Activated CD4-positive, alpha-beta T cell treated with anti-CD3 and anti-CD28 coated beads, Interleukin-2, amount 50 U/mL, for 16 hours (primary cell): ENCODE data around the gene CCNY.

Experiments used
- DNase-seq: peaks from one replicate; pipeline ENCODE4 v3.0.0-alpha.2; 2020

CCNY gene

DNA sequence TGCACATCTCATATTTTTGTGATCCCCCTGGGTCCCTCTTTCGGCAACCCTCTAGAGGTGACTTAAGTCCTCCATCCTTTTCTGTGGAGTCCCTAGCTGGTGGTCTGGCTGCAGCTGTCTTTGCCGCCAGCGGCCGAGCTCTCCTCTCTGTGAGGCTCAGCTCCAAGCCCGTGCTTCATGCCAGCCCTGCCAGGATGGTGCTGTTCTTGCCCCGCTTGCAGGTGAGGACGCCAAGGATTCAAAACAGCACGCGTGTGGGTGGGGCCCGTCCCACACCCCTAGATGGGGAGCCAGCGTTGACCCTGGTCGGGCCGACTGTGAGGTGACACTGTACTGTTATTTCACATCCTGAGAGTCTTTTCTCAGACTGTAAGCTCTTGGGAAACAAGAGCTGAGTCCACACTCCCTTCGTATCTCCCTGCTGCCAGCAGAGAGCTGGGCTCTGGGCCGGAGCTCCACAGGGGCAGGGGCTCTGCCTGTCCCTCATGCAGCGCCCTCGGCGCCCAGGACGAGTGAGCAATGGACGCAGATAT is 232.2 kb downstream of the CCNY start:
- no peak for DNase-seq

DNA sequence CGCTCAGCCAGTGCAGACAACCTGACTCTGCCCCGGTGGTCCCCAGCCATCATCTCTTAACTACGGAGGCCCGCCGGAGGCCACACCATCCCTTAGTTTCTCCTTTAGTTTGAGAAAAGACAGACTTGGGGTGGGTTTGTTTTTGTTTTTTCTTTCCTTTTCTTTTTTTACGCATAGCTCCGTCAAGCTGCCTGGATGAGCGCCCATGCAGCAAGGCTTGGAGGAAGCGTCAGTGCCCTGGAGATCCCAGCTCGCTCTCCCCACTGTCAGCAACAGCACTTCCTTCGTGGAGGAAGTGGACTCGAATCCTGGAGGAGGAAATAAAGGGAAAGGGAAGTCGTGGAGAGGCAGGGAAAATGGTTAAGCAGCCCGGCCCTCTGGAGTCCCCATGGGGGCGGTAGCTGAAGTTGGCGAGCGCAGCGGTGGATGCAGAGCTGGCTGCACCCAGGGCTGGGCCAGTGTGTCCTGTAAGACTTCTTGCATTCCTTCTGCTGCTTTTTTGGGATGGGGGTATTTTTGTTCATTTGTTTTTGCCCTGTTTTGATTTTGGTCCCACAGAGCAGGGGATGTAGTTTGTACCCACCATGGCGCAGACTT is 232.9 kb downstream of the CCNY start:
- no peak for DNase-seq

DNA sequence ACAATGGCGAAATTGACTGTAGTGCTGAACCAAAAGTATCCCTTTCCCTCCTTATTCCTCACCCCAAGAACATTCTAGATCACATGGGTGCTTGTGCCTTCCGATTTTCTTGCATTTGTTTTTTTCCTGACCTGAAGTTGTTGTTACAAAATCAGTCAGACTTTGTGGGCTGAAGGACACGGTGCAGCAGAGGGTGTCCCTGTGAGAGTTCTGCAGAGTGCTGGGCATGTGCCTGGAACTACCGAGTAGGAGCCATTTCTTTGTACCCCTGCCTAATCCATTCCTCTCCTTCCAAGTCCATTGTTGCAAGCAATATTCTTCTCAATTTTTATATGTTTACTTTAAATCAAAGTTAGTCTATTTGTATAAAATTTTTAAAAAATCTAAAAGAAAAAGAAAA is 233.5 kb downstream of the CCNY start:
- DNase-seq, result no peak

DNA sequence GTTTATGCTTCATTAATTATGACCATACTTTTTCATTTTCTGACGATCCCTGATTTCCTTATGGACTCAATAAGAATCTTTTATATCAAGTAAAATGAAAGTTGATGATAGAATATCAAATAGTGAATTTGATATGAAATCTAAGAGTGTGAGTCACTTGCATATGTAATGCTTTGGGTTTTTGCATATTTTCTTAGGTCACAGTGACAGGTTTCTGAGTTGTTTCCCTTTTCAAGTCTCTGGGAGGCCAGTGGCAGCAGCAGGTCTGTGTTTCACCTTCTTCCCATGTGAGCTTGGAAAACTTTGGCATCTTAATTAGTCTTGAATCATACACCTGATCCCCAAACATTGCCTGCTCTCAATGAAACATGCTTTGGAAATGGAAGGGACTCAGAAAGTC is 234.1 kb downstream of the CCNY start:
- DNase-seq, result no peak

DNA sequence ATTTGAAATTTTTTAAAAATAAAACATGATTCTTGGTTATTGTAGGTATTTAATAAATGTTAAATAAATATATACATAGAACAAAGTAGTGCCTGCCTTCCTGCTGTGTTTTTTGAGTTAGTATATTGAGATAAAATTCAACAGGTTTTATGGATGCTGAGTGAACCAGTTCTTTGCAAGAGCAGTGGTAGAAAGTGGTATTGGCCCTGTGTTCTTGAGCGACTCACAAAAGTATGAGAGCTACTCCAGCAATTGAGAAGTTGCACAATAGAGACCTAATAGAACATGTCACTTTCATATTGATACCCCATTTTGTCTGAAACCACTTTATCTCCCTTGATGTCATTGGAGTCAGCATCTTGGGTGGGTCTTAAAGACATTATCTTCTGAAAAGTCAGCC is 236.3 kb downstream of the CCNY start:
- no peak for DNase-seq

DNA sequence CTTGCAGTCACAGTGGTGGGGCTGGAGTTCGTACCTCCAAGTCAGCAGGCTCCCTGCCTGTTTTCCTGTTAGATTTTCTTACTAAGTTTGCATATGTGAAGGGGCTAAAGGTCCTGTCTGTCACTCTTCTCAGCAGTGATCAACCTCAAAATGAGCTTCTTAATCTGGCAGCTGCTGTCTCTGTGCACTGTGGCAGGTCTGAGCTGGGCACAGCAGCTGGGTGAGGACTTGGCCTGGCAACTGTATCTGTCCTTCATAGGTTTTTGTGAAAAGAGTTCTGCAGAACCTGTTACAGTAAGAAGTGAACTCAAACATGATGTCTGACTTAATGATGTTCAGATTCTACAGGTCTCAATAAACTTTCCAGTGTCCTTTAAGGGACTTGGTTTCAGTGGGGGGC is 237.5 kb downstream of the CCNY start:
- no peak for DNase-seq

DNA sequence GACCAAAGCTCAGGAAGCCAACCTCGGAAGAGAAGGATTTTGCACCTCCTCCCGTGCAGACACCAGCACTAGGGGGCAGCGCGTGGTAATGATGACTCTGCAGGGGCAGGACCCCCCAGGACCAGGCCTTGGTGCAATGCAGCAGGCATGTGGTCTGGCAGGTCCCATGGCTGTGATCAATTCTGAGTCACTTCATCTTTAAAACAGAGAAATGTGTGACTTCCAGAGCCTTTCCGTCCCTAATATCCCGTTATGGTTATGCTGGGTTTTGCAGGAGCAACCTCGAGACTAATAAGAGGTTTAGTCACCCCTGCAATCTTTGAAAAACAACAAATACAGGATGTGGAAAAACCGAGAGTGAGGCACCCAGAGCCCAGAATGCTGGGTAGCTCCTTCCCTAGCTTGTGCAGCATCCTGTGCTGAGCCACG is 238.6 kb downstream of the CCNY start:
- no peak for DNase-seq

DNA sequence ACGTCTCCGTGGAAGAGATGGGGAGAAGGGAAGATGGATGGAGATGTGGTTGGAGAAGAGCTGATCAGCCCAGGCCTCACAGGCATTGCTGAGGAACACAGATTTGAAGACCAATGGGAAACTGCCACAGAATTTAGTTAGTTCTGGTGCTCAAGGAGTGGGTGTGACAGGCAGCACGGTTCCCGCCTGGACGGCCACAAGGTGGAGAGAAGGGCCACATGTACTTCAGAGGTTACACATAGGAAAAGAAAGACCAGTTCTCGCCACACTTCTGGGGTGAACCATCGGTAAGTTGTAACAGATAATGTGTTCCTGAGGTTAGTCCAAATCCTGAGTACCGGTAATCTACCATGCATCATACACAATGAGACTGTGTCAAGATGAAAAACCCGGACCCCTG is 239.3 kb downstream of the CCNY start:
- DNase-seq, result no peak

DNA sequence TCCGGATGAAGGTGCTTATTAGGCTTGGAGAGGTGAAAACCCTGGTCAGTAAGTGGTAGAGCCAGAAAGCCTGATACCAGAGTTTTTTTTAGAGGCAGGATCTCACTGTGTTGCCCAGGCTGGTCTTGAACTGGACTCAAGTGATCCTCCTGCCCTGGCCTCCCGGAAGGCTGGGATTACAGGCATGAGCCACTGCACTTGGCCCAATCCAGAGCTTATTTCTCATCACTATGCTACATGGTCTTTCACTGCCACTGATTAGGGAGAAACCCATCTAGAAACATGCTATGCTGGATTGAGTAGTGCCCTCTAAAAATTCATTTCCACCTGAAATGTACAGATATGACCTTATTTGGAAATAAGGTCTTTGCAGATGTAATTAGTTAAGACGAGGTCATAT is 240.4 kb downstream of the CCNY start:
- no peak for DNase-seq

DNA sequence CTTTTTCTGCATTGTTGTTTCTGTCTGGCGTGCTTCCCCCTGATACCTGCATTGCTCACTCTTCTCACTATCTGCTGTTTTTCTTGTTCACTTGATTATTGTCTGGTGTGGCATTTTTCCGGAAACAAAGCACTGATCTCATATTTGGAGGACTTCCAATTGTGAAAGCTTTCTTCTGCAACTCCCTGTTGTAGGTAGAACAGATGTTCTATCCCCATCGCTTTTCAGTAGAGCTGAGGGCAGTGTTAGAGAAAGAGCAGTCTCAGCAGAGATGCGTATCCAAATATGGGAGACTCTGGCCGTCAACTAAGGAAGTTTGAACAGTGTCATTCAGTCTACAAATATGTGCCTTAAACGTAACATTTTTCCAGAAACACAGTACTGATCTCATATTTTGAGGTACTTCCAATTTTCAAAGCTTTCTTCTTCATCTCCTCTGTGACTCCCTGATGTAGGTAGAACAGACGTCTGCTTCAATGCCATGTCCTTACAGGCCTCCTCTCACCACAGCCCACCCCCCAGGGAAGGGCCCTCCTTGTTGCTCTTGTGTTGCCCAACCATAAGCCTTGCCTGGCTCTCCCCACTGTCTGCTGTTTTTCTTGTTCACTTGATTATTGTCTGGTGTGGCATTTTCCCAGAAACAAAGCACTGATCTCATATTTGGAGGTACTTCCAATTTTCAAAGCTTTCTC is 241.8 kb downstream of the CCNY start:
- no peak for DNase-seq

DNA sequence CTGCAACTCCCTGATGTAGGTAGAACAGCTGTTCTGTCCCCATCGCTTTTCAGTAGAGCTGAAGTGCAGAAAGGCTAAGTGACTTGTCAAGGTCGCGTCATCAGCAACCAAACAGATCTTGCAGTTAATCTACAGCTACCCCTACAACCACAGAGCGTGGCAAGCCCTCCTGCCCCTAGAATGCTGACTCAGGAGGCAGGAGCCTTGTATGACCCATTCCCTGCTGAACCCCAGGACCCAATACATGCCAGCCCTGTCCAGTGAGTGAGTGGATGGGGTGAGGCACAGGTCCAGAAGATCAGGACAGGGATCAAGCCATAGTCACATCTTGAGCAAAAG is 242.3 kb downstream of the CCNY start:
- DNase-seq, result no peak

DNA sequence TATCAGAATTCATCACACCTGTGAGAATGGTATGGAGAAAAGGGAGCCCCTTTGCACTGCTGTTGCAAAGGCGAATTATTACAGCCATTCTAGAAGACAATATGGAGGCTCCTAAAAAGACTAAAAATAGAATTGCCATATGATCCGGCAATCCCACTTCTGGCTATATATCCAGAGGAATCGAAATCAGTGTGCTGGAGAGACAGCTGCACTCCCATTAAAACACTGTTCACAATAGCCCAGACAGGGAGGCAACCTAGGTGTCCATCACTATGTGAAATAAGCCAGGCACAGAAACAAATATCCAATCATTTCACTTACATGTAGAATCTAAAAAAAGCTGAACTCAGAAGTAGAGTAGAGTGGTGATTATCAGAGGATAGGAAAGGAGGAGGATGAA is 242.8 kb downstream of the CCNY start:
- DNase-seq, result no peak

DNA sequence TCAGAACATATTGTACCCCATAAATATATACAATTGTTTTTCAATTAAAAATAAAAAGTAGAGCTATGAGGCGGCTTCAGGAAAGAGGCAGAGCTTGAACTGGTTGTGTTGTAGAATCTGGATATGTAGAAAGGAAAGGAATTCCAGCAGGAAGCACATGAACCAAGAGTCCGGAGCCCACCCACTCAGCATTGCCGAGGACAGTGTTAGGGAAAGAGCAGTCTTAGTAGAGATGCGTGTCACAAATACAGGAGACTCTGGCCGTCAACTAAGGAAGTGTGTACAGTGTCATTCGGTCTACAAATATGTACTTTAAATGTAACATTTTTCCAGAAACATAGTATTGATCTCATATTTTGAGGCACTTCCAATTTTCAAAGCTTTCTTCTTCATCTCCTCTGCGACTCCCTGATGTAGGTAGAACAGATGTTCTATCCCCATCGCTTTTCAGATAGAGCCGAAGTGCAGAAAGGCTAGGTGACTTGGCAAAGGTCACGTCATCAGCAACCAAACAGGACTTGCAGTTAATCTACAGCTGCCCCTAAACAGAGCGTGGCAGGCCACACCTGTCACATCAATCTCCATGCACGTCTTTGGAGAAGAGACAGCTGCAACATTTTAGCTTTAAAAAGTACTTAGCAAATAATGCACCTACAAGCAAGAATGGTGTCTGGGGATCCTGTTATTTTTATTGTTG is 243.6 kb downstream of the CCNY start:
- no peak for DNase-seq

DNA sequence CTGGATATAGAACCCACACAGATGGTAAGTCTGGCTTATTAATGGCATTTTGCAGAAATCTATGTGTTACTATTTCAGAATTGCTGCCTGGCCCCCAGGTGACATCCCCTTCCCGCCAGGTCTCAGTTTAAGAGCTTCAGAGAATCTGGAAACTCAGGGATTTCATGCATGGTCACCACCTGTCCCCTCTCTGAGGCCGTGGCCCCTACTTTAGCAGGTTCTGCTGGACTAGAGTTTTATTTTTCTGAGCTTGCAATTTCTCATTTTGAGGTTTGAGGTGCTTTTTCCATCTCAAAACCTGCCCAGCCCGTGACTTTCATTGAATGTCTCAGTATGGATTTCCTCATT is 244.1 kb downstream of the CCNY start:
- no peak for DNase-seq

DNA sequence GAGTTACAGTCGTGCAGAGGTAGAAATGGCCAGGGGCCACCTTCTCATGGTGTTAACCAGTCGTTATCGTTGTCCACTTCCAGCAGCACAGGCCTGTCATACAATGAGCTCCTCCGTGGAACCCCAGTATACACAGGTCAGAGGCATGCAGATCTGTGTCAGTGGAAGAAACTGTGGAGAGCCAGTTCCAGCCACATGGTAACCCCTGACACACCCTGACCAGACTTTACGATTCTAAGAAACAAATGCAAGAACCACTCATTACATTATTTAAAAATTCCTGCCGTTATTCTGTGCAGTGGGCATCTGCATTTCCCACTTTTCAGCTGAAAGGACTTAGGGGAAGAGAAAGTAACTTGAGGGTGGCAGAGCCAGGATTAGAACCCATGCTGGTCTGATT is 245.3 kb downstream of the CCNY start:
- DNase-seq, result no peak

DNA sequence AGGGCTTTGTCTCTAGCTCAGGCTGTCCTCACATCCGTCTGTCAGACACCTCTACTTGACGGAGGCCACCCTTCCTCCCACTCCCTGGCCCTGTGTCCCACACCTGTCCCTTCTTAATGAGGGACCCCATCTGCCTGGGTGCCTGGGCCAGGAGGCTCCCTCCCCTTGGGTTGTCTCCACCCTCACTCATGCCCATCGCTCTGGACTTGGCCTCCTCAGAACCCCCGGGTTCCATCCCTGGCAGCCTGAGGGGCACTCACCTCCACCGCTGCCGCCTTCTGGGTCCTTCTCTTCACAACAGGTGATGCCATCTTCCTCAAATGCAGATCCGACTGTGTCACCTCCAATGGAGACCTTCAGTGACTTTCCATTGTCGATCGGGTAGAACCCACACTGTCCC is 248.6 kb downstream of the CCNY start:
- DNase-seq, result no peak

DNA sequence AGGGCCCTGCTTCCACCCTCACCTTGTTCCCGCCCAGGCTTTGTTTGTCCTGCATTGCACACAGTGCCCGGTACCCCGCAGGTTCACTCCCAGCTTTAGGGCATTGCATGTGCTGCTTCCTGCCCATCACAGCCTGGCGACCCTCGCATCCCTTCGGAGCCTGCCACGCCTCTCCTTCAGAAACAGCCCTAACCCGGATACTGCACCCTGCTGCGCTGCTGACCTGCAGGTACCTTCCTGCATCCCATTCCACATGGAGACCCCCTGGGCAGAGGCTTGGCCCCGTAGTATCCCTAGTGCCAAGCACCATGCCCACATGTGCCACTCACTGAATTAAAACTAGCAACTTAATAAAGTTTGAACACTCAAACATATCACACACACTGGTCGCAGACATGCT is 249.0 kb downstream of the CCNY start:
- no peak for DNase-seq

DNA sequence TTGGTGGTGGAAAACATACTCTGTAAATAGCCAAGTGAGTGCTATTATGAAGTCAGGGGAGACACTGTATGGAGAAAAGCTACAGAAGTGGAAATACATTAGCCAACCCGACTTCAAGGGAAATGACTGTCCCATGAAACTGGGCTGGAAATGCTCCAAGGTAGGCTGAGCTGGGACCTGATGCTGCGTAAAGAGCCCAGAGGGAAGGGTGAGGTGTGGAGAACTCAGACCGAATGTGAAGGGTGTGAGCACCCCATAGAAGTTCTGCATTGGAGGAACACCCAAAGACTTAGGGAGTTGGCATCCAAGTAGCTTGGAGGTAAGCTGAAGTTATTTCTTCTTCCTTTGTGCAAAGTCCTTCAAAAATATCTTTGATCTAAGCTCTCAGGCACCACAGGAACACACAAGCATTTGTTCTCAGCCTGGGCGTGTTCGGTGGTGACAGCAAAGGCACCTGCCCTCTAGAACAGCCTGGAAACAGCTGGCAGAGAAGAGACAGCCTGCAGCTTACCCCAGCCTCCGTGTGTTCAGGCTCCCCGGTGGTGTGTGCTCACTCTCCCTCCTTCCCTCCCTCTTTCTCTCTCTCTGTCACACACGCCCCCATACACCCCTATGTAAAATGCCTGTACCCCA is 249.7 kb downstream of the CCNY start:
- DNase-seq, result no peak

DNA sequence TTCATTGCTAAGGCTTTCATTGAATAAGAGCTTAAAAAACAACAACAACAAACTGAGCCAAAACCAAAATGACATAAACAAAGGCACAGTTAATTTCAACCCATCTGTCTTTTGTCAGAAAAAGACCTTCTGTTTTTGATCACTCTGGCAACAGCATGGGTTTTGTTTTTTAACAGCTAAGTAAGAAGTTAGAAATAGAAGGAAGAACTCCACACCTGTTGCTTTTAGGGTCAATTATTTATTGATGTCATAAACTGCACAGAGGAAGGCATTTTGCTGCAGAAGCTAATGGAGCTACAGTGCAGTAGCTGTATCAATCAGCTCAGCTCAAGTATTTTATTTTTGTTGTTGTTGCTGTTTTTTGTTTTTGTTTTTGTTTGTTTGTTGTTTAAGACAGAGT is 252.5 kb downstream of the CCNY start:
- DNase-seq, result no peak

DNA sequence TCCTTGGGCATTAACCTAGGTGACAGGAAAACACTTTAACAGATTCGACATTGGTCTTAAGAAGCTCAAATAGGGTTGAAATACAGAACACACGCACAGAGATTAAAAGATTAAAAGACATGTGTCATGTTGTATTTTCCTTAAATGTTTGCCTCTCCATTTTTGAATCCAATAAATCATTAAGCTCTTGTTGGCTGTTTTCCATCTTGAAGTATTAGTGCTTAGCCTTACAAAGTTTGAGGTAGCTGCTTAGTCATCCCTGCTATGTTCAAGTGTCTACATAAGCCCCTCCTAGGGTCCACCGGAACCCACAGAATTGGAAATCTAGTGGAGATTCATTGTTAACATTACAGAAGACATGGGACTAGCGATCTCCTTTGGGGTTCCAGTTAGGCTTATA is 256.1 kb downstream of the CCNY start:
- no peak for DNase-seq

DNA sequence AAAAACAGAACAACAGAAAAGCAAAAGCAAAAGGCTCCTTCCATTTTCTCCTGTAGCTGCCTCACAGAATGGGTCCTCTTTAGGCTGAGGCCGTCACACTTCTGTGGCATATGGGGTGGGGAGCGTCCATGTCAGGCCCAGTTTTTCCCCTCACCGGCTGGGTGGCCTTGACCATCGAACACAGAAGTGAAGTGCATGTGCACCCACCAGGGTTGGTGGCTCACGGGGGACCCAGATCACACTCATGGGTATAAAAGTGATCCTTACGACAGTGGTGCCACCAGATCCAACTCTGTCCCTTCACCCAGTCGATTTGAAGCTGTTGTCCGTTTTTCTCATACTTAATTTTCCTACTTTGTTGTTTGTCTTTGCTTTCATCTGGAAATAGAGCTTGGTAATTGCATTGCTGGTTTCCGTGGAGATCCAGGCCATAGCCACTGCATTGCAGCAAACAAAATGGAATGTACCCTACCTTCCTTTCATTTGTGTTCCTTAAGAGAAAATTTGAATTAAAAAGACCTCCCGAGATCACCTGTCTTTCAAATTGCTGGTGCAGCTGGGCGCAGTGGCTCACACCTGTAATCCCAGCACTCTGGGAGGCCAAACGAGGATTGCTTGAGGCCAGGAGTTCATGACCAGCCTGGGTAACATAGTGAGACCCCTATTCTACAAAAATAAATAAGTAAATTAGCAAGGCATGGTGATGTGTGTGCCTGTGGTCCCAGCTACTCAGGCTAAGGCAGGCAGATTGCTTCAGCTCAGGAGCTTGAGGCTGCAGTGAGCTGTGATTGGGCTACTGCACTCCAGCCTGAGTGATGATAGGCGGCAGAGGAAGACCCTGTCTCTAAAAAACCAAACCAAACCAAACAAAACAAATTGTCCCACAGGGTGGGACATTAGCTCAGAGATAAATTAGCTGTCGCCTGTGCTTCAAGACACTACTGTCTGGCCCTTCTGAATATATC is 258.1 kb downstream of the CCNY start:
- no peak for DNase-seq

DNA sequence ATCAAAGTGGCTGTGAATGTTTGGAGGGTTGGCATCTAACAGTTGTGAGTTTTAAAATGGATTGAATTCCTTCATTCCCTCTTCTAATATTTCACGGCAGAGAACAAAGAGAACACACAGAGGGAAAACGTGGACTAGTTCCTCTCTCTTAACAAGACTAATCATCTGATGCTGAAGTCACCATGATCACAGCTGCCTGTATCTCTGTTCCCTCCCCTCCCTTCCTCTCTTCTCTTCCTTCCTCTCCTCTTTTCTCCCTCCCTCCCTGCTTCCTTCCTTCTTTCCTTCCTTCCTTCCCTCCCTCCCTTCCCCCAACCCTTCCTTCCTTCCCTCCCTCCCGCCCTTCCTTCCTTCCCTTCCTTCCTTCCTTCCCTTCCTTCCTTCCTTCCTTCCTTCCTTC is 258.8 kb downstream of the CCNY start:
- DNase-seq, result no peak

DNA sequence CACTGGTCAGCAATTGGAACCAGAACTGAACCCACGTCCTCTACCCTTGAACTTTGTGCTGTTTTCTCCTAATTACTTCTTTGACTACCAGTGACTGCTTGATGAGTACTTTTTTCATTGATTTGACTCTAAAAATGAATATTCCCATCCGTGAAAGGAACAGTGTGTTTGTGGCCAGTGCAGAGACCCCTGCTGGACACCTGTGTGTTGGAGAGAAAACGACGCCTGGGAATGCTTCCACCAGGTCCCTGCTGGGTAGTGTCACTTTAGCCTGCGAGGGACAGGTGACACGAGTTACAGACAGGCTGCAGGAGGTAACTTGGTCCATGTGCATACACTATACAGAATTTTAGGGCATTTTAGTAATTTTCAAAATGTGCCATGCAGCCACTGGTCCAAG is 262.1 kb downstream of the CCNY start:
- DNase-seq, result no peak
